Neural progenitor cell (in vitro differentiated cells): ENCODE measurements around the gene MDGA2. TPM values are rescaled to one million over a fixed set of nuclear protein-coding genes. Genes with fewer than 3 reads are reported as not detected.
A peak's percentile ranks its signal among the peaks of the same experiment; 100 is the strongest.

Experiments used
- DNase-seq: peaks from one replicate; pipeline ENCODE4 v3.0.0-alpha.2; 2016; ENCODE audit warnings: low spot score
- H2AFZ ChIP-seq: fragments of 200-600 bp; sonication (generic); replicated peaks from 2 replicates; pipeline ENCODE4 v1.6.1; 2016; ENCODE audit warnings: antibody characterized with exemption
- H3F3A ChIP-seq: fragments of 200-600 bp; sonication (generic); 2 replicates; pipeline ENCODE4 v1.6.1; 2016; ENCODE audit warnings: antibody characterized with exemption, low read depth
- H3K27ac ChIP-seq: fragments of 200-600 bp; sonication (generic); 2 replicates; pipeline ENCODE4 v1.5.1; 2016; ENCODE audit warnings: mild to moderate bottlenecking
- H3K27me3 ChIP-seq: fragments of 200-600 bp; sonication (generic); 2 replicates; pipeline ENCODE4 v1.6.1; 2016; ENCODE audit warnings: mild to moderate bottlenecking, moderate library complexity
- H3K36me3 ChIP-seq: fragments of 200-600 bp; sonication (generic); 2 replicates; pipeline ENCODE4 v1.5.1; 2016
- H3K4me1 ChIP-seq: fragments of 200-600 bp; sonication (generic); 2 replicates; pipeline ENCODE4 v1.6.1; 2016; ENCODE audit warnings: mixed run types
- H3K4me2 ChIP-seq: fragments of 200-600 bp; sonication (generic); 2 replicates; pipeline ENCODE4 v1.6.1; 2016
- H3K4me3 ChIP-seq: fragments of 200-600 bp; sonication (generic); 2 replicates; pipeline ENCODE4 v1.5.1; 2016
- H3K79me2 ChIP-seq: fragments of 200-600 bp; sonication (generic); 2 replicates; pipeline ENCODE4 v1.6.1; 2016; ENCODE audit warnings: low read depth
- H3K9ac ChIP-seq: fragments of 200-600 bp; sonication (generic); 2 replicates; pipeline ENCODE4 v1.6.1; 2016
- H3K9me3 ChIP-seq: fragments of 200-600 bp; sonication (generic); 2 replicates; pipeline ENCODE4 v1.5.1; 2016; ENCODE audit warnings: low read depth
- H4K20me1 ChIP-seq: fragments of 200-600 bp; sonication (generic); 2 replicates; pipeline ENCODE4 v1.6.1; 2016; ENCODE audit warnings: low read depth
- H3K27ac Mint-ChIP-seq: 3 replicates; pipeline ENCODE4 v1.8.0; 2021; ENCODE audit warnings: mixed read lengths
- H3K27me3 Mint-ChIP-seq: 2 replicates; pipeline ENCODE4 v1.8.0; 2022; ENCODE audit warnings: low read depth, mild to moderate bottlenecking, inconsistent platforms, moderate library complexity, mixed read lengths; ENCODE audit not compliant: insufficient read depth
- H3K36me3 Mint-ChIP-seq: 3 replicates; pipeline ENCODE4 v1.8.0; 2021; ENCODE audit warnings: mixed read lengths
- H3K4me1 Mint-ChIP-seq: 3 replicates; pipeline ENCODE4 v1.8.0; 2021; ENCODE audit warnings: mixed read lengths
- H3K4me3 Mint-ChIP-seq: 3 replicates; pipeline ENCODE4 v1.8.0; 2021; ENCODE audit warnings: mild to moderate bottlenecking, moderate library complexity, mixed read lengths
- H3K9me3 Mint-ChIP-seq: 3 replicates; pipeline ENCODE4 v1.8.0; 2020; ENCODE audit warnings: mixed read lengths
- CTCF ChIP-seq: fragments of 200-600 bp; sonication (generic); IDR thresholded peaks from 2 replicates; pipeline ENCODE4 v1.5.1; 2017; ENCODE audit warnings: antibody characterized with exemption, mild to moderate bottlenecking
- EZH2 ChIP-seq: fragments of 200-600 bp; sonication (generic); IDR thresholded peaks from 2 replicates; pipeline ENCODE4 v1.6.1; 2017; ENCODE audit warnings: antibody characterized with exemption, mild to moderate bottlenecking, moderate library complexity
- EZH2phosphoT487 ChIP-seq: fragments of 200-600 bp; sonication (generic); IDR thresholded peaks from 2 replicates; pipeline ENCODE4 v1.6.1; 2017; ENCODE audit warnings: antibody characterized with exemption
- total RNA-seq: library from RNA; depleted of rRNA; stranded (reverse); fragments of >200 nt; gene quantifications from 2 replicates; pipeline ENCODE4 v1.2.3, GENCODE V29; 2015; ENCODE audit warnings: low replicate concordance

Gene MDGA2
- total RNA-seq, 1 donor from 2014 or later, result 1.0 TPM

GRCh38 chr14:47327336-47327735, 348.1 kb downstream of the MDGA2 start:
- Mint-ChIP-seq H3K4me1 (no peaks in the 10 kb centered on the region), H3K4me3 (no peak overlapping the region), H3K9me3 (no peaks in the 10 kb centered on the region), H3K36me3 (no peaks in the 10 kb centered on the region), H3K27ac (no peak overlapping the region), H3K27me3 (no peaks in the 10 kb centered on the region)
- no peaks in the 10 kb centered on the region for H3K36me3 ChIP-seq
- H3K4me3 ChIP-seq, result no peak overlapping the region
- H3K9ac ChIP-seq, result no peak overlapping the region
- no peaks in the 10 kb centered on the region for H3K9me3 ChIP-seq
- H3F3A ChIP-seq, result no peaks in the 10 kb centered on the region
- H4K20me1 ChIP-seq, result no peaks in the 10 kb centered on the region
- peak overlapping the region; percentile 39 for H2AFZ ChIP-seq
- no peak overlapping the region for H3K4me2 ChIP-seq
- TF ChIP-seq EZH2, result no peak
- TF ChIP-seq EZH2phosphoT487, result no peak
- no peak for TF ChIP-seq CTCF
- H3K27me3 ChIP-seq, result no peaks in the 10 kb centered on the region
- no peaks in the 10 kb centered on the region for H3K4me1 ChIP-seq
- no peaks in the 10 kb centered on the region for H3K79me2 ChIP-seq
- DNase-seq, result no peak
- no peak overlapping the region for H3K27ac ChIP-seq

DNA sequence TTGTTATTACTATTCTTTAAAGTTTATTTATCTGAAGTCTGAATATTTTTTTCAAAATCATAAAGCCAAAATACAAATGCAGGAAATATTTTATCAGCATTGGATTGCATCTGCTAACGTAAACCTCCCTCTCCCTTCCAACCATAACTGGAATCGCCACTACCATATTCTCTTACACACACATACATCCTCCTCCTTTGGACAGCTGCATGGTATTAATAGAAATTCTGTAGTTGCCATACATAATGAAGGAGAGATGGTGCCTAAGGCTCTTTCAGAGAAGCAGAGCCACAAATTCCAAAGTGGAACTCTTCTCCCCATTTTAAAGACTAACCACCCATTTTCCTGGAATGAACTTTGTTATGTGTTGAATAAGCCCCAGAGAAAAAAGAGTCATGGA, 352.7 kb downstream of the MDGA2 start:
- Histone ChIP-seq H3K79me2 (no peaks in the 10 kb centered on the region), H3K4me2 (no peak overlapping the region), H3K4me1 (no peaks in the 10 kb centered on the region), H2AFZ (no peak overlapping the region), H3F3A (no peaks in the 10 kb centered on the region), H3K9me3 (no peaks in the 10 kb centered on the region), H3K27me3 (no peaks in the 10 kb centered on the region), H3K36me3 (no peaks in the 10 kb centered on the region), H3K9ac (no peak overlapping the region), H3K27ac (no peak overlapping the region), H4K20me1 (no peaks in the 10 kb centered on the region), H3K4me3 (no peak overlapping the region)
- TF ChIP-seq CTCF, result no peak
- TF ChIP-seq EZH2phosphoT487, result no peak
- Mint-ChIP-seq H3K27ac (no peak overlapping the region), H3K36me3 (no peaks in the 10 kb centered on the region), H3K4me3 (no peak overlapping the region), H3K9me3 (no peaks in the 10 kb centered on the region), H3K4me1 (no peaks in the 10 kb centered on the region), H3K27me3 (no peaks in the 10 kb centered on the region)
- DNase-seq, result no peak

DNA sequence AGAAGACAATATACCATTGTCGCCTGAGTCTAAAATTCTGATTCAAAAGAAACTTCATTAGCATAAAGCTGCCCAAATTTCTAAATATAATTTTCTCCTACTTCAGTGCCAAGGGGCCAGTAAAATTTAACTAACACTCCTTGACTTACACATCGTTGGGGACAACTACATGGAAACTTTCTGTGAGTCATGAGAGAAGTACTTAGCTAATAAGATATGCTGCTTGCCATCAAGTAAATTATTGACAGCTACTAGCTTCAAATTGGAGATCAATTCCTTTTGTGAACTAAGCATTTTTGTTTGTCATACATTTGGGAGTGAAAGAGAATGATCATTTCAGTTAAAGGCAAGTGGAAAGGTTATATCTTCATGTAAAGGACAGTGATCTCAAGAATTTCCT, 373.3 kb downstream of the MDGA2 start:
- no peaks in the 10 kb centered on the region for H3K36me3 ChIP-seq
- Mint-ChIP-seq H3K36me3 (peaks cover 2% of the 10 kb centered on the region), H3K27me3 (no peaks in the 10 kb centered on the region), H3K27ac (no peak overlapping the region), H3K4me1 (no peaks in the 10 kb centered on the region), H3K9me3 (no peaks in the 10 kb centered on the region), H3K4me3 (no peak overlapping the region)
- H3K4me3 ChIP-seq, result no peak overlapping the region
- no peaks in the 10 kb centered on the region for H3K9me3 ChIP-seq
- H3K4me2 ChIP-seq, result no peak overlapping the region
- TF ChIP-seq EZH2, result no peak
- no peak for TF ChIP-seq CTCF
- no peak for TF ChIP-seq EZH2phosphoT487
- H3K4me1 ChIP-seq, result peaks cover 5% of the 10 kb centered on the region
- H4K20me1 ChIP-seq, result no peaks in the 10 kb centered on the region
- no peak overlapping the region for H3K9ac ChIP-seq
- H3F3A ChIP-seq, result no peaks in the 10 kb centered on the region
- no peaks in the 10 kb centered on the region for H3K79me2 ChIP-seq
- H3K27ac ChIP-seq, result no peak overlapping the region
- H3K27me3 ChIP-seq, result no peaks in the 10 kb centered on the region
- no peak overlapping the region for H2AFZ ChIP-seq
- DNase-seq, result no peak

GRCh38 chr14:47300796-47301195, 374.6 kb downstream of the MDGA2 start:
- Mint-ChIP-seq H3K4me3 (no peak overlapping the region), H3K9me3 (no peaks in the 10 kb centered on the region), H3K27me3 (no peaks in the 10 kb centered on the region), H3K4me1 (no peaks in the 10 kb centered on the region), H3K27ac (no peak overlapping the region), H3K36me3 (peaks cover 2% of the 10 kb centered on the region)
- H3F3A ChIP-seq, result no peaks in the 10 kb centered on the region
- H3K4me3 ChIP-seq, result no peak overlapping the region
- H3K27me3 ChIP-seq, result no peaks in the 10 kb centered on the region
- no peaks in the 10 kb centered on the region for H4K20me1 ChIP-seq
- H2AFZ ChIP-seq, result no peak overlapping the region
- no peaks in the 10 kb centered on the region for H3K36me3 ChIP-seq
- no peak overlapping the region for H3K27ac ChIP-seq
- no peaks in the 10 kb centered on the region for H3K9me3 ChIP-seq
- DNase-seq, result no peak
- H3K4me1 ChIP-seq, result peaks cover 5% of the 10 kb centered on the region
- H3K4me2 ChIP-seq, result no peak overlapping the region
- no peak overlapping the region for H3K9ac ChIP-seq
- H3K79me2 ChIP-seq, result no peaks in the 10 kb centered on the region
- TF ChIP-seq EZH2, result no peak
- no peak for TF ChIP-seq EZH2phosphoT487
